Motor neuron (in vitro differentiated cells): ENCODE measurements around the gene GTF2IRD1. TPM values are rescaled to one million over a fixed set of nuclear protein-coding genes. Genes with fewer than 3 reads are reported as not detected.
"Not testable (repeated sequence)": the region's sequence is repeated elsewhere in the genome, so short reads cannot be mapped to it uniquely, and the experiment has no call there.

ENCODE experiments used
- ATAC-seq, 8 experiments: fragments of 200-7000 bp; cut with Tn5 transposase; replicated peaks in 6 of 8; 2 replicates each; pipeline ENCODE4 v1.8.0; 2021; ENCODE audit warnings: mild to moderate bottlenecking in 8 of 8, moderate library complexity in 8 of 8
- H3K27ac ChIP-seq, 2 donors: fragments of 250-450 bp; sonication (Bioruptor Pico); 2 replicates each; pipeline ENCODE4 v1.9.0; 2021; ENCODE audit warnings: antibody characterized with exemption in 2 of 2, mild to moderate bottlenecking in 2 of 2, moderate library complexity in 1 of 2
- H3K4me1 ChIP-seq, 2 donors: fragments of 250-450 bp; sonication (Bioruptor Pico); replicated peaks in 1 of 2; 2 replicates each; pipeline ENCODE4 v1.6.1; 2021; ENCODE audit warnings: antibody characterized with exemption in 2 of 2, mild to moderate bottlenecking in 2 of 2, moderate library complexity in 1 of 2
- H3K4me3 ChIP-seq, 5 donors: fragments of 250-450 bp; sonication (Bioruptor Pico); 2 replicates each; pipeline ENCODE4 v1.9.0; 2021; ENCODE audit warnings: antibody characterized with exemption in 5 of 5, mild to moderate bottlenecking in 5 of 5, moderate library complexity in 4 of 5
- WGBS, 10 experiments: fragments of 450-650 bp; shearing (Covaris generic); methylation state at CpG; one replicate each; pipeline ENCODE4 v1.0.0; 2022; 5-methylcytosine and 5-hydroxymethylcytosine counted together
- in situ Hi-C, 9 experiments: fragments of 400-800 bp; cut with MboI; loops; one replicate each; pipeline ENCODE4 v1.15.0; 2021; ENCODE audit warnings: low sequenced_read_pairs in 9 of 9, low pct_unique_long_range_greater_than_20kb in 2 of 9; ENCODE audit not compliant: unreplicated experiment in 9 of 9
- total RNA-seq, 8 experiments: library from RNA; unstranded; fragments of 300-600 nt; gene quantifications; 2 replicates each; pipeline versions ENCODE4 v1.2.3 to v1.2.4, GENCODE V29; 2022

Gene GTF2IRD1
- total RNA-seq, 8 experiments from 2014 or later = 6.7 to 35.0 (median 24.3) TPM

DNA sequence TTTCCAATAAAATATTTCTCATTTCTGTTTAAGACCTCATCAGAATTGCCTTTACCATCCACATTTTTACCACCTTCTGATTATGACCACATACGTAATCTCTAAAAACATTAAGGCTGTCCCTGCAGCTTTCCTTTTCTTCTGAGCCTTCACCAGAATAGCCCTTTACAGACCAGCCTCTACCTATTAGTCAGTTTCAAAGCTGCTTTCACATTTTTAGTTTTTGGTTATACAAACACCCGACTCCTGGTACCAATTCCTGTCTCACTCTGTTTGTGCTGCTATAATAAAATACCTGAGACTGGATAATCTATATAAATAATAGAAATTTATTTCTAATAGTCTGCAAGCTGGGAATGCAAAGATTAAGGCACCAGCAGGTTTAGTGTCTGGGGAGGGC lies 15.4 kb upstream of the GTF2IRD1 start:
- peaks cover 1 to 9% of the 10 kb centered on the region in 2 donors for H3K4me1 ChIP-seq
- H3K4me3 ChIP-seq = no peak overlapping the region
- H3K27ac ChIP-seq = no peak overlapping the region
- no peak for ATAC-seq
- WGBS, 10 experiments = 33 to 100% (median 95%) methylated on average over 1 to 2 of the region's 2 CpGs; no CpG with 5 or more reads in 1 of the 10 experiments
- in situ Hi-C loops = loop anchor here in 2 of 9 experiments (25.0 kb wide), 1 partner anchor 124 kb away; no protein-coding TSS in a partner anchor

DNA sequence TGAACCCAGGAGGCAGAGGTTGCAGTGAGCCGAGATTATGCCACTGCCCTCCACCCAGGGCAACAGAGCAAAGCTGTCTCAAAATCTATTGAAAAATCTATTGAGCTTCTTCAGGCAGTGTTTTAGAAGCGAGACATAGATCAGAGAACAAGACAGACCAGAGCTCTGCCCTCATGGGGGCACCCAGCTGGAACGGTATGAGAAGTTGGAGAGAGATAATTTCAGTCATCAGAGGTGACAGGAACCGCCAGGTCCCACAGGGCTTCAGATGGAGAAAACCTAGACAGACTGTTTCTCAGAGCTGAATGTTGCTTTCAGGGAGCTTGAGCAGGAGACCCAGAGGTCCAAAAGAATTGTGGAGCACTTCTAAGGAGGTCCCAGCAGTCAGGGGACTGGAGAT lies 14.2 kb upstream of the GTF2IRD1 start:
- in situ Hi-C loops = loop anchor here in 2 of 9 experiments (25.0 kb wide), 1 partner anchor 123 kb away; no protein-coding TSS in a partner anchor
- 60 to 100% (median 94%) methylated on average over 1 to 2 of the region's 4 CpGs; no CpG with 5 or more reads in 3 of the 10 experiments for WGBS, 10 experiments

DNA sequence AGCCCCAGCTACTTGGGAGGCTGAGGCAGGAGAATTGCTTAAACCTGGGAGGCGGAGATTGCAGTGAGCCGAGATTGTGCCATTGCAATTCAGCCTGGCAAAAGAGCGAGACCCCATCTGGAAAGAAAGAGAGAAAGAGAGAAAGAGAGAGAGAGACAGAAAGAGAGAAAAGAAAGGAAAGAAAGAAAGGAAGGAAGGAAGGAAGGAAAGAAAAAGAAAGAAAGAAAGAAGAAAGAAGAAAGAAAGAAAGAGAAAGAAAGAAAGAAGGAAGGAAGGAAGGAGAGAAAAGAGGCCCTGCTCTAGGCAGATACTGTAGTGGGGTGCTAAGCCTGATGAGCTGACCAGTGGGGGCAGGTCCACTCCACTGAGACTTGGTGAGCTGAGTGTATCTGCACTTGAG lies 13.6 kb upstream of the GTF2IRD1 start:
- 50 to 100% (median 96%) methylated on average over 1 to 3 of the region's 3 CpGs; no CpG with 5 or more reads in 1 of the 10 experiments for WGBS, 10 experiments
- H3K4me1 ChIP-seq = peaks cover 15 to 24% of the 10 kb centered on the region in 2 donors
- not testable (repeated sequence) for ATAC-seq, H3K27ac ChIP-seq, H3K4me3 ChIP-seq
- in situ Hi-C loops = loop anchor here in 2 of 9 experiments (25.0 kb wide), 1 partner anchor 122 kb away; no protein-coding TSS in a partner anchor

More for the DNA sequence above, 14.2 kb upstream of the GTF2IRD1 start:
- ATAC-seq = no peak
- H3K27ac ChIP-seq = no peak overlapping the region
- H3K4me3 ChIP-seq = no peak overlapping the region
- H3K4me1 ChIP-seq = peaks cover 13 to 21% of the 10 kb centered on the region in 2 donors

DNA sequence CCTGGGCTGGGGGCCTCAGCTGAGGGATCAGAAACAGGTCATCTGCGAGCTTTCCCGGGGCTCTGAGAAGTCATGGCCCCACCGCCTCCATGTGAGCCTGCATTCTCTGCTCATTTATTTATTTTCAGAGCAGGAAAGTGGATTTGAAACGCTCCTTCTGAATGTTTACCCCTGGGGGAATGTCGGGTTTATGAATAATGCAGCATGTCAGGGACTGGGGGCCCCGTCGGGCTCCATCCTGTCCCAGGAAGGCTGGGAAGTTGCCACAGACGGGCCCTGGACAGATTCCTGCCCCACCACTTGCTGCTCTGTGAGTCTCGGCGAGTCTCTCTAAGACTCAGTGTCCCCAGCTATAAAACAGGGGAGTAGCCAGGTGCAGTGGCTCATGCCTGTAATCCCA lies 11.9 kb upstream of the GTF2IRD1 start:
- H3K27ac ChIP-seq = no peak overlapping the region
- in situ Hi-C loops = loop anchor here in 2 of 9 experiments (25.0 kb wide), 1 partner anchor 120 kb away; no protein-coding TSS in a partner anchor

DNA sequence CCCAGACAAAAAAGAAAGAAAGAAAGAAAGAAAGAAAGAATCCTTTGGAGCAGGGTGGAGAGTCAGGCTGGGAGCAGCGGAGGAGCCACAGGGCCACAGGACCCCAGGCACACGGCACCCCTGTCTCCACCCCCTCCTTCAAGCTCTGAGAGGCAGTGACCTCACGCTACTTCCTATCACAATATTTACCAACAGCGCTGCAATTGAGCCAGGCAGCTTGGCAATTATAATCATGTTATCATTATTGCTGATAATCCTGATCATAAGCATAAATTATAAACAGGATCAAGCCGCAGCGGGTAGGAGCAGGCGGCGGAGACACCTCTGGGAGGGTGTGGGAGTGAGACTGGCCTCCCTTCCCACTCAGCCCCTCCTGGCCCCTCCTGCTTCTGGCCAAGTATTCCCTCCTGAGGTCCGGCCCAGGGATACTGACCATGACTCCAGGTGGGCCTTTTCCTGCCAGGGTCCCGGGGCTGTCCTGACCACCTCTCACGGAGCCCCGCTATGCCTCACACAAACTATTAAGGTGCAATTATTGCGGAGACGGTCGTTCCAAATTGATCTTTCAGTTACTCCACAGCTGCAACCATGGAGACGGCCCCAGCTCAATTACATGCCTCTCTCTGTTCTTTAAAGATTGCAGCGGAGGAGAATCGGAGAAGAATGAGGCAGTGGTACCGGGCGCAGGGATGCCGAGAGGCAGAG lies 10.0 kb upstream of the GTF2IRD1 start:
- peaks cover 15 to 24% of the 10 kb centered on the region in 2 donors for H3K4me1 ChIP-seq
- no peak overlapping the region for H3K4me3 ChIP-seq
- 10 to 80% (median 29%) methylated on average over 1 to 11 of the region's 21 CpGs; no CpG with 5 or more reads in 3 of the 10 experiments for WGBS, 10 experiments
- H3K27ac ChIP-seq = peak overlapping the region; percentile 68 to 75
- peak in 5 of 8 experiments; percentile 84 to 91 (median 85) for ATAC-seq
- in situ Hi-C loops = loop anchor here in 2 of 9 experiments (25.0 kb wide), 1 partner anchor 119 kb away; no protein-coding TSS in a partner anchor

More for the DNA sequence above, 11.9 kb upstream of the GTF2IRD1 start:
- 13 to 90% (median 60%) methylated on average over 1 to 3 of the region's 10 CpGs; no CpG with 5 or more reads in 5 of the 10 experiments for WGBS, 10 experiments
- ATAC-seq = peak in 1 of 8 experiments; percentile 80
- H3K4me3 ChIP-seq = no peak overlapping the region
- peaks cover 15 to 24% of the 10 kb centered on the region in 2 donors for H3K4me1 ChIP-seq

DNA sequence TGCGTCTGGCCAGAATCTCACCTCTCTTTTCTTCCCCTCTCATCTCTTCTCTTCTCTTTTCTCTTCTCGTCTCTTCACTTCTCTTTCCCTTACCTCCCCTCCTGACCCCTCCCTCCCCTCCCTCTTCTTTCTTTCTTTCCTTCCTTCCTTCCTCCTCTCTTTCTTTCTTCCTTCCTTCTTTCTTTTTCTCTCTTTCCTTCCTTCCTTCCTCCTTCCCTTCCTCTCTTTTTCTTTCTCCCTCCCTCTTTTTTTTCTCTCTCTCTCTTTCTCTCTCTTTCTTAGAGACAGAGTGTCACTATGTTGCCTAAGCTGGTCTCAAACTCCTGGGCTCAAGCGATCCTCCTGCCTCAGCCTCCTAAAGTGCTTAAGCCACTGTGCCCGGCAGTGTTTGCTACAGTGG lies 4.6 kb upstream of the GTF2IRD1 start:
- 70 to 100% (median 90%) methylated on average over 1 to 4 of the region's 4 CpGs; no CpG with 5 or more reads in 2 of the 10 experiments for WGBS, 10 experiments
- no peak overlapping the region for H3K27ac ChIP-seq
- in situ Hi-C loops = loop anchor here in 2 of 9 experiments (25.0 kb wide), 1 partner anchor 113 kb away; no protein-coding TSS in a partner anchor
- no peak for ATAC-seq
- no peak overlapping the region for H3K4me3 ChIP-seq
- peaks cover 13 to 14% of the 10 kb centered on the region in 2 donors for H3K4me1 ChIP-seq

DNA sequence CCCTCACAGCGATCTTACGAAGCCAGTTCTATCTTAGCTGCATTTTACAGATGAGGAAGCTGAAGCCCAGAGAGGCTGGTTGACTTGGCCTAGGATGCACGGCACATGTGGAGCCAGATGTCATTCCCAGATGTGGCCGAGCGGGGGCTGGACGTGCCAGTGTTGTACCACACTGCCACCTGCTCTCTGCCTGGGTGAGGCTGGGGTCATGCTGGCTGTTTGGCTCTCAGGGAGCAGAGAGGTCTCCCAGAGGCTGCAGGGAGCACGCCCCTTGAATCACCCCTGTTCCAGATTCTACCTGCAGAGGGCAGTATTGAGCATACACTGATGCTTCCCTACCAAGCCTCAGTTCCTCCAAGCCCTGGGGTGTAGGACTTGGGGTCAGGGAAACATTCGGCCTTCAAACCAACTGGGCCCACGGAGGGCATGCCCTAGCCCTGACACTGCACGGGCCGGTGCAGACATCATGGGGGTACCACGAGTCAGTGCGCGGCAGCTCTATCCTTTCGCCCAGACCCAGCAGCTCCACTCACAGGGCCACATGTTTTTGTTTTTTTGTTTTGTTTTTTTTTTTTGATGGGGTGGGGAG lies 3.8 kb upstream of the GTF2IRD1 start:
- WGBS, 10 experiments = 59 to 100% (median 71%) methylated on average over 1 to 8 of the region's 15 CpGs; no CpG with 5 or more reads in 4 of the 10 experiments
- Histone ChIP-seq H3K4me1 (peaks cover 7 to 9% of the 10 kb centered on the region in 2 donors), H3K27ac (no peak overlapping the region), H3K4me3 (no peak overlapping the region)
- in situ Hi-C loops = loop anchor here in 2 of 9 experiments (25.0 kb wide), 1 partner anchor 112 kb away; no protein-coding TSS in a partner anchor
- peak in 3 of 8 experiments; percentile 12 to 35 (median 23) for ATAC-seq

DNA sequence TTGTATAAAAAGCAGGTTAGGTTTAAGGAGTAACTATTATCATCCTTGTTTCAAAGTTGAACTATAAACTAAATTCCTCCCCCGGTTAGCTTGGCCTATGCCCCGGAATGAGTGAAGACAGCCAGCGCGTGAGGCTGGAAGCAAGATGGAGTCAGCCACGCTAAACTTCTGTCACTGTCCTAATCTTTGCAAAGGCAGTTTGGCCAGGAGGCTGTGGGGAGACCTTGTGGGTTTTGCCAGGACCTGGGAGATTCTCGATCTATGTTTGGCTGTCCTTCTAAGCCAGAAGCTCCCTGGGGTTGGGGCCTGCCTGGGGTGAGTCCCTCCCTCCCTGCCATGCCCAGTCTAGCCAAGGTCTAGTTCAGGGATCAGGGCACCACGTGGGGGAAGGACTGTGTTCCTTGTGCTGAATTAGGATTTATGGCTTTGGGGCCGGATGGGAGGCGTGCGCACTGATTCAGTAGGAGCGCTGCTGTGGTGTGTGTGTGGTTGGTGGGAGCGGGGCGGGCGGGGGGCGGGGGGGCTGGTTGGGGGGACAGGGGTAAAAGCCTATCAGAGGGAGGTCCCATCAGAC lies 871 bp upstream of the GTF2IRD1 start:
- H3K4me1 ChIP-seq = peaks cover 13 to 16% of the 10 kb centered on the region in 2 donors
- 31 to 87% (median 80%) methylated on average over 1 to 6 of the region's 15 CpGs; no CpG with 5 or more reads in 3 of the 10 experiments for WGBS, 10 experiments
- in situ Hi-C loops = no loop called here
- H3K27ac ChIP-seq = peak overlapping the region; percentile 88 to 91
- peak overlapping the region; percentile 61 to 94 (median 76) for H3K4me3 ChIP-seq
- ATAC-seq = peak; percentile 5 to 44 (median 31)

DNA sequence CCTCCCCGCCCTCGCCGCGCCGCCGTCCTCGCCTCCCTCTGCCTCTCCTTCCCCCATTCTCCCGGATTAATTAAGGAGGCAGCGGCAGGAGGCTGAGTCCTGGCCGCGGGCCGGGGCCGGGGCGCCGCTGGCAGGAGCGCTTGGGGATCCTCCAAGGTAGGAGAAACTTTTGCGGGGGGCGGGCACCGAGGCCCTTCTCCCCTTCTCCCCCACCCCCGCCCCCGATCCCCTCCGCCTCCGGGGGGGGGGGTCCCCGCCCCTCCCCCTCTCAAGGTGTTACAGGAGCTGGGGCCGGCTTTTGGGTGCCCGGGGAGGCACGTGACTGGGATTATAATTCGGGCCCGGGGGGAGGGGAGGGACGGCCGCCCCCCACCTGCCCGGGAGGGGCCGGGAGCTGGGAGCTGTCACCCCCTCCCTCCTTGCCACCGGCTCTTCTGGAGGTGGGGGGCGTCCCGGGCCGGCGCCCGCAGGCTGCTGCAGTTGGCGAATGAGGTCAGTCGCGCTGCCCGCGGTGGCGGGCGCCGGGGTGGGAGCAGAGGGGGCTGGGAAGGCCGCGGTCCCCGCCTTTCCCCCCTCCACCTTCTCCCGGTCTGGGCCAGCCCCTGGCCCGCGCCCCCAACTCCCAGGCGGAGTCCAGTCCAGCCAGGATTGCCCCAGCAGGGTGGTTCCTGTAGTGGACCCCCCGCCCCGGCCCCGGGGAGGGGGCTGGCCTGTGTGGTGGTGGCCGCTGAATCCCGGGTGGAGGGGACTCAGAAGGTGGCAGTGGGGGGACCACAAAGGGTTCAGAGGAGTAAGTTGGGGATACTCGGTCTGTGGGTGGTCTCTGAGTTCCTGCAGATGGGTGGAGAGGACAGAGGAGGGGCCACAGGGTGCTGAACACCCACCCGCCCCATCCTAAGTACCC lies 567 bp downstream of the GTF2IRD1 start:
- Histone ChIP-seq H3K27ac (peak overlapping the region; percentile 88 to 91), H3K4me3 (peak overlapping the region; percentile 61 to 94 (median 76)), H3K4me1 (peaks cover 13 to 17% of the 10 kb centered on the region in 2 donors)
- no CpG with 5 or more reads among the region's 61 CpGs for whole genome bisulfite sequencing, 10 experiments
- ATAC-seq = peak; percentile 12 to 65 (median 59)
- in situ Hi-C loops = no loop called here

DNA sequence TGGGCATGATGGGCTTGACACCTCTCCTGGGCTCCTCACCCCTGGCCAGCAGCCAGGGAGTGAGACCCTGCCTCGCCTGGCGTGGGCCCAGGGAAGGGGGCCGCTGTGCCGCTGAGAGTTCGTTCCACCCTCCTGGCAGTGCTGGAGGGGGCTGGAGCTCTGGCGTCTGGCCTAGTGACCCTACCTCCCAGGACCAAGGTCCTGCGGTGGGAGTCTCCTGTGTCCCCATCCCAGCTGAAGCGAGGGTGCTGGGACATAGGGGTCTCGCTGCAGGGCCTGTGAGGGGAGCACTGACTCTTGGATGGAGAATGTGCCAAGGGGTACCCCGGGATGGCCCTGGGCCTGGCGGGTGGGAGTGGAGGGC lies 1.2 kb downstream of the GTF2IRD1 start:
- H3K27ac ChIP-seq = peak overlapping the region; percentile 88 to 91
- 40% methylated on average over 1 of the region's 11 CpGs; no CpG with 5 or more reads in 9 of the 10 experiments for WGBS, 10 experiments
- peak in 5 of 8 experiments; percentile 20 to 31 (median 26) for ATAC-seq

DNA sequence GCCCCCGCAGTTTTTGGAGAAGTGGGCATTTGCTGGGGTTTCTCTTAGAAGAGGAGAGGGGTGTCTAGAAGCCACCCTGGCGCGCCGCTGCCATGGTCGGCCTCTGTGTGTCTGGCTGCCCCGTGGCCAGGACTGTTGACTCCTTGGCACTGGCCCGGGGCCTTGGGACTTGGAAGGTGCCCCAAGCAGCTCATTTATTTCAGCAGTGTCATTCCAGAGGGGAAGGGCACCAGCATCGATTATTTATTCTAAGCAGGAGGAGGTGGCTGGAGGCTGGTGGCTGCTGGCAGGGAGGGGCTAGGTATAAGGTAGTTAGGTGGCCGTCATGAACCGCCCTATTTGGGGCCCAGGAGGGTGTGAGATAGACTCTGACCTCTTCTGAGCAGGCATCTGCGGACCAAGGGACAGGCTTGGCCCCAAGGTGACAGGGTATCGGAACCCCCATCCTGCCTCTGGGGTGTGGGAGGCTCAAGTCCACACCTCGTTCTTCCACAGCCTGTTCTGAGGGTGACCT lies 1.6 kb downstream of the GTF2IRD1 start:
- ATAC-seq = no peak
- peak overlapping the region; percentile 88 to 91 for H3K27ac ChIP-seq
- in situ Hi-C loops = no loop called here
- H3K4me1 ChIP-seq = peaks cover 13 to 27% of the 10 kb centered on the region in 2 donors
- peak overlapping the region; percentile 61 to 94 (median 76) for H3K4me3 ChIP-seq
- WGBS, 10 experiments = 50 to 88% (median 82%) methylated on average over 1 to 10 of the region's 13 CpGs; no CpG with 5 or more reads in 6 of the 10 experiments

More for the DNA sequence above, 1.2 kb downstream of the GTF2IRD1 start:
- peak overlapping the region; percentile 61 to 94 (median 76) for H3K4me3 ChIP-seq
- in situ Hi-C loops = no loop called here
- H3K4me1 ChIP-seq = peaks cover 13 to 24% of the 10 kb centered on the region in 2 donors
